Measurements from ENCODE around the gene TMEM161B. TPM values are rescaled to one million over a fixed set of nuclear protein-coding genes. Genes with fewer than 3 reads are reported as not detected.
"Not testable (repeated sequence)": the region's sequence is repeated elsewhere in the genome, so short reads cannot be mapped to it uniquely, and the experiment has no call there.

Gene TMEM161B
- total RNA-seq, 2 donors from 2014 or later, result 6.4 to 11.7 TPM

GRCh38 chr5:88248743-88249540 lies 19.7 kb downstream of the TMEM161B start:
- no peak overlapping the region for H3K4me3 ChIP-seq
- no peaks in the 10 kb centered on the region for H3K36me3 ChIP-seq
- no peak for TF ChIP-seq CTCF (IDR thresholded peaks at IDR 0.05)
- H3K9me3 ChIP-seq, result no peaks in the 10 kb centered on the region
- DNase-seq (ENCODE audit: low spot score), result no peak
- no peak overlapping the region for H3K27ac ChIP-seq
- no peaks in the 10 kb centered on the region for H3K27me3 ChIP-seq
- no peaks in the 10 kb centered on the region for H3K4me1 ChIP-seq

GRCh38 chr5:88248094-88248493 lies 20.6 kb downstream of the TMEM161B start:
- H3K9me3 ChIP-seq, result no peaks in the 10 kb centered on the region
- no peak for TF ChIP-seq CTCF (IDR thresholded peaks at IDR 0.05)
- H3K27ac ChIP-seq, result no peak overlapping the region
- DNase-seq (ENCODE audit: low spot score), result no peak
- H3K4me1 ChIP-seq, result no peaks in the 10 kb centered on the region
- no peaks in the 10 kb centered on the region for H3K36me3 ChIP-seq
- no peaks in the 10 kb centered on the region for H3K27me3 ChIP-seq
- no peak overlapping the region for H3K4me3 ChIP-seq

- Histone ChIP-seq H3K36me3 (no peaks in the 10 kb centered on the region), H3K4me3 (no peak overlapping the region), H3K27me3 (no peaks in the 10 kb centered on the region), H3K27ac (no peak overlapping the region), H3K4me1 (no peaks in the 10 kb centered on the region), H3K9me3 (no peaks in the 10 kb centered on the region)
- no peak for TF ChIP-seq CTCF (IDR thresholded peaks at IDR 0.05)
- no peak for DNase-seq (ENCODE audit: low spot score)
Measured at GRCh38 chr5:88245893-88246244, 22.8 kb downstream of the TMEM161B start.

DNA sequence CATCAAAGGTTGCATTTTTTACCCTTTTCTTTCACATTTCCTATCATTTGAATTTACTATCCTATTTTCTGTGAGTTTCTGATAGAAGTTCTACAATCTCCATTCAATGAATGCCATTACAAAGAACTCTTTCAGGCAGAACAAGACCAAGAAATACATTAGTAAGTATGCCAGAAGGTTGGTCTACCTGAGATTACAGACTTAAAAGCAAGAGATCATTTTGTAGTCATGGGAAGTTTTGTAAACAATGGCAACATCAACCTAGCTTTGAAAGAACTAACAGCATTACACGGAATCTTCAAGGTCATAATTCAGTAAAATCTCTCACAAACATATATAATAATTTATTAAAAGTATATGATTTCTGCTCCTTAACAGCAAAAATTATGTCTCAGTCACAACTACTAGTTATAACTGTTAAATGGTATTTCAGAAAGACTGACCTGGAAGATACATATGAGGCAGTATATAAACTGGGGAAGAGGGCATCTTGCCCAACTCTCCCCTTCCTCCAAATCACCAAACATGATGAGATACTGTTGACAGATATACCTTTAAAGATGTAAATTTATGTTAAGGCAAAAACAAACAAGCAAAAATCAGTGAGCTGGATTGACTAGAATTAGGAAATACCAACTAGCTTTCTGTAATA lies 23.3 kb downstream of the TMEM161B start:
- no peaks in the 10 kb centered on the region for H3K9me3 ChIP-seq
- no peak overlapping the region for H3K4me3 ChIP-seq
- no peak overlapping the region for H3K27ac ChIP-seq
- TF ChIP-seq CTCF (IDR thresholded peaks at IDR 0.05), result no peak
- H3K27me3 ChIP-seq, result no peaks in the 10 kb centered on the region
- no peaks in the 10 kb centered on the region for H3K36me3 ChIP-seq
- DNase-seq (ENCODE audit: low spot score), result no peak
- no peaks in the 10 kb centered on the region for H3K4me1 ChIP-seq

DNA sequence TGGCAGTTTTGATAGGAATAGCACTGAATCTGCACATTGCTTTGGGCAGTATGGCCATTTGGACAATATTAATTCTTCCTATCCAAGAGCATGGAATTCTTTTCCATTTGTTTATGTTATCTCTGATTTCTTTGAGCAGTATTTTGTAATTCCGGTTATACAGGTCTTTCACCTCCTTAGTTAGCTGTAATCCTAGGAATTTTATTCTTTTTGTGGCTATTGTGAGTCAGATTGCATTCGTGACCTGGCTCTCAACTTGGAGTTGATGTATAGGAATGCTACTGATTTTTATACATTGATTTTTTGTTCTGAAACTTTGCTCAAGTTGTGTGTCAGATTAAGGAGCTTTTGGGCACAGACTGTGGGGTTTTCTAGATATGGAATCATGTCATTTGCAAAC lies 24.0 kb downstream of the TMEM161B start:
- DNase-seq (ENCODE audit: low spot score), result no peak
- Histone ChIP-seq H3K36me3 (no peaks in the 10 kb centered on the region), H3K27me3 (no peaks in the 10 kb centered on the region), H3K4me1 (no peaks in the 10 kb centered on the region), H3K9me3 (no peaks in the 10 kb centered on the region), H3K4me3 (no peak overlapping the region), H3K27ac (no peak overlapping the region)
- no peak for TF ChIP-seq CTCF (IDR thresholded peaks at IDR 0.05)

DNA sequence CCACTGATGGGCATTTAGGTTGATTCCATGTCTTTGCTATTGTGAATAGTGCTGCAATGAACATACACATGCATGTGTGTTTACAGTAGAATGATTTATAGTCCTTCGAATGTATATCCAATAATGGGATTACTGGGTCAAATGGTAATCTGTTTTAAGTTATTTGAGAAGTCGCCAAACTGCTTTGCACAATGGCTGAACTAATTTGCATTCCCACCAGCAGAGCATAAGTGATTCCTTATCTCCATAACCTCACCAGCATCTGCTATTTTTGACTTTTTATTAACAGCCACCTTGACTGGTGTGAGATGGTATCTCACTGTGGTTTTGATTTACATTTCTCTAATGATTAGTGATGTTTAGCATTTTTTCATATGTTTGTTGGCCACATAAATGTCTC lies 25.2 kb downstream of the TMEM161B start:
- DNase-seq (ENCODE audit: low spot score); H3K9me3 ChIP-seq; H3K27me3 ChIP-seq; H3K4me3 ChIP-seq; H3K4me1 ChIP-seq; H3K27ac ChIP-seq; H3K36me3 ChIP-seq: not testable (repeated sequence)
